ENCODE results near the gene BTBD9. TPM values are rescaled to one million over a fixed set of nuclear protein-coding genes. Genes with fewer than 3 reads are reported as not detected.

Gene BTBD9
- 10 to 100 TPM; 16.3 to 22.9 TPM for total RNA-seq
- long read RNA-seq, donor 1, partial matches to known transcripts = 0 of 5 reads
- long read RNA-seq, donor 1, other reads (novel, unspliced or antisense) = 5 of 5 reads
- long read RNA-seq, donor 2, partial matches to known transcripts = 0 of 18 reads
- long read RNA-seq, donor 2, other reads (novel, unspliced or antisense) = 17 of 18 reads

DNA sequence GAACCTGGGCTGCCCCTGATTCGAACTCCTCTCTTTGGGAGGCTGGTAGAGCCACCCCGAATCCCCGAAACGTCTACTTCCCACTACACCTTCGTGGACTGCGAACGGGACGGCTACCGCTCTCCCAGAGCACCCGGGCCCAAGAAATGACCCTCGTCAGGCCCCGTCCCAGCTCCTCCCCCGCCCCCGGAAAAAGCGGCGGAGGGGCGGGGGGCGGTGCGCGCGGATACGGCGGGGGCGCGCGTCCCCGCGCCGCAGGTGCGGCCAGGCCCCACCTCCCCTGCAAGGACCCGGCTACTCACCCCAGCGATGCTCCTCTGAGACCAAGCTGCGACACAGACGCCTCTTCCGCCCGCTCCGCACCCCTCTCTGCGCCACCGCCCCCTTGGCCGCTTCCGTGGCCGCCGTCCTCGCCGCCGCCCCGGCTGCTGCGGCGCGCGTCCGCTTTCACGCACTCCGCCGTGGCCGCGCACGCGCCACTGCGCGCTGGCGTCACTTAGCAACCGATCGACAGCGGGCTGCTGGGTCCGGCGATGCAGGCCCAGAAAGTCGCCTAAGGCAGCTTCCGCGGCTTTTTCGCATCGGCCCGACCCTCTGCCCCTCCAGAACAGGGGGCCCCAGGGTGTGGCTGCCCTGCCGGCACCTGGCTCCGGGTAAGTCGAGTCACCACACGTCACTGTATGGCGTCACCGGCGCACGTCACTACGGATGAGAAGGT, at the start of gene BTBD9:
Gene BTBD9 (minus strand): TSS at position 432 of the 718 bp plus-strand sequence.
- DNase-seq (ENCODE audit: low spot score) = peak; percentile 96
- intact Hi-C loops (cut with DNase I) = no loop called here

DNA sequence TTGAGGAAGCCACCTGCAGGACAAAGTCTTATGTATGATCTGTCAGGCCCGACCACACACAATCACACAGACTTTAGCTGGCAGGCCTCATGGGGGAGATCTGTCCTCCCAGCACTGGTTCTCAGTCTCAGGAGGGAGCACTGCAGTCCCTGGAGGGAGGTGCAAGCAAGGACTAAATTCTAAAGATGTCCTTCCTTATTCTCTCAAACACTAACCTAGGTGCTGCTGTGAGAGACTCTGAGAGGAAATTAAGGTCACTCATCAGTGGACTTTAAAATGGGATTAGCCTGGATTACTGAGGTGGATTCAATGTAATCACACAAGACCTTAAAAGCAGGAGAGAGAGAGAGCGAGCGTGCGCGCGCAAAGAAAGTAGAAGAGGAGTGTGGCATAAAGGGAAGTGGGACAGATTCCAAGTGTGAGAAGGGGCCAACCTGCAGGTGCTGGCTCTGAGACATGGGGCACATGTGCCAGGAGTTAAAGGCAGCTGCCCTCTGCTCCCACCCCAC, 48.9 kb upstream of the BTBD9 start:
- intact Hi-C loops (cut with DNase I) = no loop called here
- DNase-seq (ENCODE audit: low spot score) = no peak

DNA sequence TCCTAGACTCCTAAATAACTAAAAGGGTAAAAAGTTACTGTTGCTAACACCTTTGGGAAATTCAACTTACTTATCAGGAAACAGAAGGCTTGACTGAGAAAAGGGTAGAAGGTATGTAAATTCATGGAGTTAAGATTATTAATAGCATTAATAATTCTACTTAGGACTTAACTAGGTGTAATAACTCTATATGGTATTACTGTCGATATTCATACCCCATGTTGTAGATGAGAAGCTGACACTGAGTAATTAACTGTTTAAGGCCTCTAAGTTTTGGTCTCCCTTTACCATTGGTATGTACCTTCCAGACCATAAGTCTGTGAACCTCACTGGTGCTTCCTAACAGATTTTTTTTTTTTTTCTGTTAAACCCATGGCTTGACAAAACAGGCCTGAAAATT, 47.8 kb upstream of the BTBD9 start:
- intact Hi-C loops (cut with DNase I) = no loop called here
- no peak for DNase-seq (ENCODE audit: low spot score)

DNA sequence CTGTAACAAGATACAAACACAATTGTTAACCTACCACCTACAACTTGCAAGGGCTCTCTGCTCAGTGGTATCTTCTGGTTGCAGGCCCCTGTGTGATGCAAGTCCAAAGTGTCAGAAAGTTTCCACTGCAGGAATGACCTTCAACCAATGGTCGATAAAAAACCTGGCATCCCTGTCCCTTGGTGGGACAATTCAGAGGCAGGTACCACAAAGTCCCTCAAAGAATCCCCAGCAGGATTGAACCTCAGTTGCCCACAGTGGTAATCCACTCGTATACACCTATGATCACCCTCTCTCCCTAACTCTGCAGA, 47.3 kb upstream of the BTBD9 start:
- intact Hi-C loops (cut with DNase I) = no loop called here
- no peak for DNase-seq (ENCODE audit: low spot score)

DNA sequence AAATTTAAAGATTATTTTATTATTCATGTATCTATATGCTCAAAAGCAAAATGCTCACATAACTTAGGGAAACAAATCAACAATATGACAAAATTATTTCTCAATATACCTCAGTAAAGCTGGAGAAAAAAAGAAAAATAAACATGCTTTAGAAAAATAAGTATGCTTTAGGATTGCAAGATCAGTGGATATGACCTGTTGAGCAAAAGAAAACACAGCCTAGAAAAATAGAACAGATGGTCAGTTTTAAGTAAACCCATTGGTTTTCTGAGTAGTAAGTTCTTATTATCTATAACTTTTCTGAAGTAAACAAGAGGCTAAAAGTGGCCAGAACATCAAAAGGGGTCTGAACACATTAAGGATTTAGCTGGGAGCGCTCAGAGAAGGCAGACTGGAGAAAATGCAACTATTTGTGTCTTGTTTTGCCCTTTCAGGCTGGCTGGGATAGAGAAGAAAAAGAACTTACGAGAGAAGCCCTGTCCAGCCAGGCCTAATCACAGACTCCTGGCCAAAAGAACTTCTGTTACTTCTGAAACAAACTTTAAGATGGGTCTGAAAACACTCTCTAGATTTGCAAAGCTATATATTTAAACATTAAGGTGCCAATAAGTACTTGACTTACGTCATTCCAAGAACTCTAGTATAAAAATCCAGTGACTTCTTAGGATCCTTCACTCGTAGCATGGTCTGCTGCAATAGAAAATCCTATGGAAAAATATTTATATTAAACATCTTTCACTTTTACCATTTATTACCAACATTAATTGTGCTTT, 46.7 kb upstream of the BTBD9 start:
- intact Hi-C loops (cut with DNase I) = no loop called here
- no peak for DNase-seq (ENCODE audit: low spot score)

DNA sequence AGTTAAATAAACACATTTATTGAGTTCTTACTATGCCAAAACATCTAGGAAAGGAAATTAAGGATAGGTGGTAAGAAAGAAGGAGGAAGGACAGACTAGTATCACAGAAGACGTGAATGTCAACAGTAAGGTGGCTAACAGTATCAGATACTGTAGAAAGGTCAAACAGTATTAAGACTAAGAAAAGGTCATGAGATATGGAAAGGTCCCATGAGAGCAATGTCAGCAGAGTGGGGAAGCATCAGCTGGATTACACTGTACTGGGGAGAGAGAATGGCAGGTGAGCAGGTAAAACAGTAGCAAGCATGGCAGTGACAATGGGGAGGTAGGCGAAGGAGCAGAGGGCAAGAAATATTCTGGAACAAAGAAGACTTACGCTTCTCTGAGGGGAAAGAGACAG, 45.2 kb upstream of the BTBD9 start:
- no peak for DNase-seq (ENCODE audit: low spot score)
- intact Hi-C loops (cut with DNase I) = no loop called here

DNA sequence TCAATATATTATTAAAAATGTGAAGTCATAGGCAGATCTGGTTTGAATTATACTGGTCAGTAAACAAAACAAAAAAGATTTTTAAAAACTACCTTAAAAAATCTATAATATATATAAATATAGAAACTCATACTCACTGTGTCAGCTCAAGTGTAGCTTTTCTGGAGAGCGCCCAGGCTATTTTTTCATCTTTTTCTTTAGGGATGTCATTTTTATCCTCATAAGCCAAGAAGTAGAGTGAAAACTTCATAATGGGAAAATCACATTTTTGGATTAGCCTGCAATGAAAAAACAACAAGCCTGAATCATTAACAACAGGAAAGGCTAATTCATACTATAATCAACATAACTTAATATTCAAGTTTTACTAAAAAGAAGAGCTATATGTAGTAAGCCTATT, 44.5 kb upstream of the BTBD9 start:
- intact Hi-C loops (cut with DNase I) = no loop called here
- no peak for DNase-seq (ENCODE audit: low spot score)

DNA sequence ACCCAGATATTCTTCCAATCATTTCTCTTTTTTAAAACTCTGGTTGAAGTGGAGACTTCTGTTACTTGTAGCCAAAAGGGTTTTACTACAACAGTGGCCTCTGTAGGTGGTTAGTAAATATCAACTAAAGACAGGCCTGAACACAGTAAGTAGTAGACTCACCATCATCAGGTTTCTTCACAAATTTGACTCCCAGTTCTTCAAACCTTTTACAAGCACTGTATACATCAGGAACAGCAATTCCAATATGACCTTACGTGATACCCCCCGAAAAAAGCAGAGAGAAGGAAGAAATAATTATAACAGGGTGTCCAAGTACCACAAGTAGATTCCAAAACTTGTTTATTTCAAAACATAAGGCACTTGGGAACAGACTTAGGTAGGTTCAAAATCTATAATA, 42.1 kb upstream of the BTBD9 start:
- DNase-seq (ENCODE audit: low spot score) = no peak
- intact Hi-C loops (cut with DNase I) = no loop called here

DNA sequence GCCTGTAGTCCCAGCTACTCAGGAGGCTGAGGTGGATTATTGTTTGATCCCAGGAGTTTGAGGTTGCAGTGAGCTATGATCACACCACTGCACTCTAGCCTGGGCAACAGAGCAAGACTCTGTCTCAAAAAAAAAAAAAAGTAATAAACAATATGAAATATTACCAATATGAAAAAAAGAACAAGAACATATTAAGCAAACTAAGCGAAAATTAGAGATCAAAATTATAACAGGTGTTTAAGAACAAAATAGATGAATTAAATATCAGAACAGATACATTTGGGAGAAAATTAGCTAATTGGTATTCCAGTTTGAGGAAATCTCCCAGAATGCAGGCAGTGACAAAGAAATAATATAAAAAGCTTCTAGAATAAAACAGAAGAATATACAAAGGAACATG, 39.9 kb upstream of the BTBD9 start:
- intact Hi-C loops (cut with DNase I) = no loop called here
- DNase-seq (ENCODE audit: low spot score) = no peak

DNA sequence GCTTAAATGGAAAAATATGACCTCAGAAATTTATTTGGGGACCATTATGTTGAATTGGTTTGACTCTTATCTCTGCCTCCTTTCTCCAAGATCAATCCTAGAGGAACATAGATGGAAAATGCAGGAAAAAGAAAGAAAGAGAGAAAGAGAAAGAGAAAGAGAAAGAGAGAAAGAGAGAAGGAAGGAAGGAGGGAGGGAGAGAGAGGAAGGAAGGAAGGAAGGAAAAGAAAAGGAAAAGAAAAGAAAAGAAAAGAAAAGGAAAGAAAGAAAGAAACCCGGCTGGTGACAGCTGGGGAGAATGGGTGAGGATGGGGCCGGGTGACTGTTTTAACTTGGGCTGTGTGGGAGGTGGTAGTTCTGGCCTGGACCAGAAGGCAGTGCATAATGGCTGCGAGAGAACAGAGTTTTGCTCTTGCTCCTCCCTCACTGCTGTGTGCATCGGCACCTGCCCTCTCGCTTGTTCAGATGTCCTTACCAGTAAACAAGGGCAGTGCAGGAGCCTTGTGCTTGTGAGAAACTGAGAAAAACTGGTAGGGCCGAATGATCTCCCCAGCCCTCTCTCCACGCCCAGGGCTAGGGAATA, 38.5 kb upstream of the BTBD9 start:
- intact Hi-C loops (cut with DNase I) = no loop called here
- DNase-seq (ENCODE audit: low spot score) = no peak

DNA sequence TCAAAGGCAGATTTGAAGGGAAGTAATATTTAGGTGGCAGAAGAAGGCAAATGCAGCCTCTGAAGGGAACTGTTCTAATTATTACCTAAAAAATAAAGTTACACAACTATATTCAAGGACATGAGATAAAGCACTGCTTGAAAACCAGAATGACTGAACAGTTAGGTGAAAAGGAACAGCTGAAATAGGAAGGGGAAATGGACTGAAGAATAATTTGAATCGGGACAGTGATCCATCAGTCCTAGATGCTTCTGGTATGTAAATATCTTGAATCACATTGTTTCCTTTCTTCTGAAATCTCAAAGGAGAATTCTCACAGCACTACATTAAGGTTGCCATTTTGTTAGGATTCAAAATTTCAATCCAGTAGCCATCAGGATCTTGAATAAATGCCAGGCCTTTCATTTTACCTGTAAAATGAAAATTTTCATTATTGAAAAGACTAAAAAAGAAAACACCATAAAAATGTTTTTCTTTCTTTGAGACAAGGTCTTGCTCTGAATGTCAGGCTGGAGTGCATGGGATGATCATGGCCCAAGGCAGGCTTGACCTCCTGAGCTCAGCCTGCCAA, 37.3 kb upstream of the BTBD9 start:
- DNase-seq (ENCODE audit: low spot score) = no peak
- intact Hi-C loops (cut with DNase I) = no loop called here

DNA sequence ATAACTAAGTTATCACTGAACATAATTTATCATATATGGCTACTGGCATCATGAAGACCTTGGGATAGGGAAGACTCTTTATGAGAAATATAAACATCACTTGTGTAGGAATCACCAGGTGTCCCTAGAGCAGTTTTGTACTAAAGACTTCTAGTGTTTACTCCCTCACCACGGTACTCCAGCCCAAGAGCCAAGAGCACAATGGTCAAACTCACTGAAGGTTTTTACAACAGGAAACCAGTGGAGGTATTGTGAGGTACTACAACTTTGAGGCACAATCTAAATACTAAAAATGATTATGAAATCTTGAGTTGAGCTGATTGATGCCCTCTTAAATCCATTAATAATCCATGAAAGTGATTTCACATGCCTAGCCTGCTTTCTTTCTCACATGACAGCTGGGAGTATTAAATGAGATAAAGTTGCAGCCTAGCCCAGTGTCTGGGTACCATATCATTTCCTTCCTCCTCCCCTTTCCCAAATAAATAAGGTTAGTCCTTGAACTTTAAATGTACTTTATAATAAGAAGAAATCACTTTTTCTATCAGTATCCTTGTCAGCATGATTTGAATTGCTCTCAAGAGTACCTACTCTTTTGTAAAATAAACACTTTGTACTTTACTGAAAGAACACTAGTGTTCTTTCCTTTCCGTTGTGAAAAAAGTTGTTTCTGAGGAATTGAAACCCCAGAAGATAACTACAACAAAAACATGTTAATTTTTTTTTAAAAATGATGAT, 36.7 kb upstream of the BTBD9 start:
- intact Hi-C loops (cut with DNase I) = no loop called here
- no peak for DNase-seq (ENCODE audit: low spot score)

DNA sequence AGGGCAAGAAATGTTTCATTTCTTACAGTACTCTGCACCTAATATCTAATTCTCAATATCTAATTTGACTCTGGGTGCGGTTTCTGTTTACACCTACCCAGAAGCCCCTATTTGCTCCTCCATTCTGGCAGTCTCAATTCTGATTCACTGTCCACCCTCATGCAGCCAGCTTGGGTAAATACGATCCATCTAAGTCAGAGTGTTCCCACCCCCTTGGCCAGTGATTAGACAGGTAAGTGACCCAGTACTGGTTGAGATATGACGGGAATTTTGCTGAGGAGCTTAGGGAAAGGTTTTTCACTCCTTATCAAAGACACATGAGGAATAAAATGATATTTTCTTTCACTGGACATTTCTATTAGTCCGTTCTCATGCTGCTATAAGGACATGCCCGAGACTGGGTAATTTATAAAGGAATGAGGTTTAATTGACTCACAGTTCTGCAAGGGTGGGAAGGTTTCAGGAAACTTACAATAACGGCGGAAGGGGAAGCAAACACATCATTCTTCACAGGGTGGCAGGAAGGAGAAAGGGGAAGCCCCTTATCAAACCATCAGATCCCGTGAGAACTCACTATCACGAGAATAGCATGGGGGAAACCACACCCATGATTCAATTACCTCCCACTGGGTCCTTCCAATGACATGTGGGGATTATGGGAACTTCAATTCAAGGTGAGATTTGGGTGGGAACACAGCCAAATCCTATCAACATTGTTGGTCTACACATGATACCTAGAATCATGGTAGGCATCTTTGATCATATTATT, 33.9 kb upstream of the BTBD9 start:
- DNase-seq (ENCODE audit: low spot score) = no peak
- intact Hi-C loops (cut with DNase I) = no loop called here

DNA sequence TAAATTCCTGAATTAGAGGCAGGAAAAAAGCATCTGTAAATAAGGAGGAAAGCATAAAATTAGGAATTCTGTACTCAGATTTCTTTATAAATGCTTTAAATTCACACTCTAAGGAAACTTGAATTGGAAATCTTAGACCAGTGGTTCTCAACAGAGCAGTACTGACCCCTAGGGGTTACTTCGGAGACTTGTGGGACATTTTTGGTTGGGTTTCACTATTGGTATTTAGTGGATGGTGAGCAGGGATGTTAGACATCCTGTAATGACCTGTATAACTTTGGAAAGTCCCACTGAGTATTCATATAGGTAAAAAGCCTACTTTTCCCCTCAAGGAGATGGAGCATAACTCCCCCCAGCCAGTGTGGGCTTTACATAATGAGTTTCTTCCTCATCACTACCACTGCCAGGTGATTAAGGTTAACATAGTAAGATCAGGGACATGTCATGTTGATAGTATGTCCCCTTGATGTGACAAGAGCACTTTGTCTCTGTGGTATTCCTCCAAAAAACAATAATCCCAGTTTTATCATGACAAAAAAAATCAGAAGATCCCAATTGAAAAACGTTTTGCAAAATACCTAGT, 32.2 kb upstream of the BTBD9 start:
- no peak for DNase-seq (ENCODE audit: low spot score)
- intact Hi-C loops (cut with DNase I) = no loop called here

DNA sequence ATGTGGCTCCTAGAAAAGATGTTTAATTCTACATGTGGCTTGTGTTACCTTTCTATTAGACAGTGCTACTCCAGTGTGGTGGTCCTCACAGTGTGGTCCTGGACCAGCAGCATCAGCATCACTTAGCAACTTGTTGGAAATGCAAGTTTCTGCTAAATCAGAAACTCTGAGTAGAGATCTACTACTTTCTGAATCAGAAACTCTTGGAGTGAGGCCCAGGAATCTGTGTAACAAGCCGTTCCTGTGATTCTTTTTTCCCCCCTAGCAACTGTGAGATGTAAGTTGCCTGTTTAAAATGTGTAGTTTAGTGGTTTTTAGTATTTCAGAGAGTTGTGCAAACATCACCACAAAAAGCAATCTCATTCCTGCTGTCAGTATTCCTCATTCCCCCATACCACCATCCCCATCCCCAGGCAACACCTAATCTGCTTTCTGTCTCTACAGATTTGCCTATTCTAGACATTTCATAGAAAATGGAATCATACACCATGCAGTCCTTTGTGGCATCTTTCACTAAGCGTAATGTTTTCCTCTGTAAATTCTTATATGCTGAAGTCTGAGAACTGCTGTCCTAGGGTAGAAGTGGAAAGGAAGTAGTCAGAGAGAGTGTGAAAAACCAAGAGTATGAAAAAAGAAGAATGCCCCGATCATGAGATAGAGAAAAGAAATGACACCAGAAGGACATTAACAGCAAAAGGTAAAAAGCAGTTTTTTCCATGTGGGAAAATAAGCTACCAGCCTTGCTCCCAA, 18.9 kb upstream of the BTBD9 start:
- intact Hi-C loops (cut with DNase I) = no loop called here
- DNase-seq (ENCODE audit: low spot score) = no peak

DNA sequence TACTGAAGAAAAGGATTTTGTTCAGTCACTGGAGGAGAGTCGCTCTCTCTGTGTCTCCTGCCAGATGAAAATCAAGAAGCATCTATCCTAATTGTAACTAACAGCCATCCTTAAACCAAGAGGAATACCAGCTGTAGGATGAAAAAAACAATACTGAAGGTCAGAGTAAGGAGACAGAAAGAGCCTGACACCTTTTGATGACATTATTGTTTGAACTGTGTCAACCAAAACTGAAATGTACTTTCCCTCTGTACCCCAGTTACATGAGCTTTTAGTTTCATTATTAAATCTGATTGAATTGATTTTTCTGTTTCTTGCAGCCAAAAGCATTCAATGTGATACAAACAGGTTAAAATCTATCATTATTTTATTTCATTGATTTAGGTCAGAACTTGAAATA, 17.2 kb upstream of the BTBD9 start:
- no peak for DNase-seq (ENCODE audit: low spot score)
- intact Hi-C loops (cut with DNase I) = no loop called here

DNA sequence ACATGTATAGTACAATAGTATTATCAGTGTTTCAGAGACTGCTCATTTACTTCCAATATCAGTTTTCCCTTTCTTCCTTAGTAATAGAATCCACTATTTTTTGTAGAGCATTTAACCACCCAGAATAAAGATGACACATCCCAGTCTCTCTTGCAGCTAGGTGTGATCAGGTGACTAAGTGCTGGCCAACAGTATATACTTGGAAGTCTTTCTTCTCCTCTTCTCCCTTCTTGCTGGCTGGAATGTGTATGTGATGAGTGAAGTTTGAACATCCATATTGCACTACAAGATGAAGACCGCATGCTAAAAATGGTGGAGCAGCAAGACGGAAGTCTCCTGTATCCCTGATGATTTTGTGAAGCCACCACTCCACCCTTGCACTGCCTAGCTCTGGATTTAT, 14.5 kb upstream of the BTBD9 start:
- intact Hi-C loops (cut with DNase I) = no loop called here
- DNase-seq (ENCODE audit: low spot score) = no peak

All from posterior vena cava (tissue), 2 donors.